GM18909 (cell line): ENCODE results near the gene PBX1.
"Not testable (repeated sequence)": the region's sequence is repeated elsewhere in the genome, so short reads cannot be mapped to it uniquely, and the experiment has no call there.

Source experiments
- ATAC-seq: cut with Tn5 transposase; IDR thresholded peaks from one replicate; pipeline ENCODE4 v1.9.1; 2021; ENCODE audit warnings: mild to moderate bottlenecking; ENCODE audit not compliant: unreplicated experiment, poor library complexity

PBX1 gene

DNA sequence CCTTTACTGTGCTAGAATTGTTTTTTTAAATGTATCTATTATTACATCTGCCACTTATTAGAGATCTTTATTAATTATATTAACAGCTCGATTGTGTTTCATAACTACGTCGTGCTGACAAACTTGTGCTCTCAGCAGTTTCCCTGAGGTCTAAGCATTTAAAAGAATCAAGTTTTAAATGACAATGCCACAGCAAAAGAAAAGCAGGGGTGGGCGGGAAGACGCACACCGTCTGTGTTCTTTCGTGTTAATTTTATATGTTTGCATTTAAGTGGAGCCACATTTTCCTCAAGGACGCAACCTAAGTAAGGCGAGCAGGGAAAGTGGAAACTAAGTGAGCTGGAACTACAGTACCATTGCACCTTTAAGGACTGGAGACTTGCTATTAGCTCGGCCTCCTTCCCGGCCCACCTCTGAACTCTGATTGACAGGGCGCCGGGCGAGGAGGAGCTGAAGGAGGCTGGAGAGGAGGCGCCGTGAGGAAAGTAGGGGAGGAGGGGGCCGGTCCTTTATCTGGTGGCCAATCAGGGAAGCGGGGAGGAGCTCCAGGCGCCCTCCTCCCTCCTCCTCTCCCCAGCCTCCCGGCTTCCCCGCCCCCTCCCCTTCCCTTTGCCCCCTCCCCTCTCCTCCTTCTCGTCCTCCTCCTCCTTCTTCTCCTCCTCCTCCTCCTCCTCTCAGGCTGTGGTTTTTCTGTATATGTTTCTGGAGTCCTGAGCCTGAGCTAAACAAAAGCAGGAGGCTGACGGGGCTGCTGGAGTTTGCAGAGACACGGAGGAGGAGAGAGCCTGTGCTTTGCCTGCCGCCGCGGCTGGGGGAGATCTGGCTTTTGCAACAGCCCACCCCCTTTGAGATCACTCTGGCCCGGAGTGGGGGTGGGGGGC lies at the start of gene PBX1:
Gene PBX1 (plus strand): TSS at position 724 of the 881 bp plus-strand sequence.
- peak; percentile 100 for ATAC-seq

GRCh38 chr1:164510435-164510834 lies 48.5 kb upstream of the PBX1 start:
- no peak for ATAC-seq

DNA sequence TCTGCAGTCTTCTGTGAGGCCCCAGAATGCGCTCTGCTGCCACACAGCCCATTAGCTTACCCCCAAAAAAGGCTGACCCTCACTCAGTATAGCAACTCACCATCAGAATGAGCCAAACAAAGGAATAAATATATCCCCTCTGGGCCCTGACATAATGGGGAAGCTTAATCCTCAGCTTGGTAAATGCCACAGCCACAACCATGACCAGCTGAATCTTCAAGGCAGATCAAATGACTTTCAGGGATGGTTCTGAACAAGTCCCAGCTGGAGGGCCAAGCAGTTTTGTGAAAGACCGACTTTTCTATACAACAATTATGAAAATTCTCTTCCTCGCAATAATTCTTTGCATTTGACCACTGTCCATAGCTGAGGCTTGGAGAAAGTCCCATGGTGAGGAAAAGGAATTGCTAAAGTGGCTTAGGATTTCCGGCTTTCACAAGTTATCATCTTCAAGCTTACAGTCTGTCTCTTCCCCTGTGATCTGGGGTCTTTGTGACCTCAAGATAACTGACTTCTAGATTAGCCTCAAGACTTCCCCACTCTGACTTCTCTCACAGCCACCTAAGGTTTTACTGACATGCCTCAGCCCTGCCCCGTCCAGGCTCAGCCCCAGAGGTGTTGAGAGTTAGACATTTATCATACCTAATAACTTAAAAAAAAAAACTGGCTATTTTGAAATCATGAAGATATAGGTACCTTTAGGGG lies 47.8 kb upstream of the PBX1 start:
- ATAC-seq: no peak

DNA sequence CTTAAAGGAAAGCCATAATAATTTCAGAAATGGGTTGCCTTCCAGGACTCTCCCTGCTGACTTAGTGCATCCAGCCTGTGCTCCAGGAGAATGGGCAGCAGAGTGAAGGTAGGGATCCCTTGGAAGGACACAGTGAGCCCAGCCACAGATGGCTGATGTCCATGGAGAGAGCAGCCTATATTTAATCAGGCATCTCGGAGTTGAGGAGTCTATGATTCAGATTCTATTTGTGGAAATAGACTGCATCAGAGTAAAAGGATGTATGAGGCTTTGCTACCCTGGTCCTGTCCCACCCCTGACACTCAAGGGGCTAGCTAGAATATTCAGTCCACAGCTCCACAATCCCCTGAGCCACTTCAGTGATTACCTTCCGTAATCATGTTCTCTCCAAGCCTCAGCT lies 43.8 kb upstream of the PBX1 start:
- ATAC-seq: no peak

- ATAC-seq: no peak
Measured at GRCh38 chr1:164515711-164516331, 43.2 kb upstream of the PBX1 start.

GRCh38 chr1:164516591-164516990 lies 42.4 kb upstream of the PBX1 start:
- ATAC-seq: no peak

- ATAC-seq: no peak
Measured at GRCh38 chr1:164518692-164519332, 40.2 kb upstream of the PBX1 start.

DNA sequence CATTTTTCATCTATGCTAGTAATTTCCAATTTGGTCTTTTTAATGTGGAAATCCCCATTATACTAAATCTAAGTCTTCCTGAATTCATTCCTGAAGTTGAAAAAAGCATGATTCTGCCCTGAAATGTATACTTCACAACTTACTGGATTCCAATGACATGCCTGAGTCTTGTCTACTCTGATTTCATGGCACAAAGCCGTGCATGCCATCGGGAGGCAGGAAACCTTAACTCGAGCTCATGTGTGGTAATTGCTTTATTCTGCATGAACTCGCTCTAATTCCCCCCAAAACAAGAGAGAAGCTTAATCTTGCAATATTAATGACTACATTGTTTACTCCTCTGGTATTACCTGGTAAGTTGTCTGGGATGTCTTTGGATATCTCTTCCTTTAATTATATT lies 39.6 kb upstream of the PBX1 start:
- ATAC-seq: no peak

DNA sequence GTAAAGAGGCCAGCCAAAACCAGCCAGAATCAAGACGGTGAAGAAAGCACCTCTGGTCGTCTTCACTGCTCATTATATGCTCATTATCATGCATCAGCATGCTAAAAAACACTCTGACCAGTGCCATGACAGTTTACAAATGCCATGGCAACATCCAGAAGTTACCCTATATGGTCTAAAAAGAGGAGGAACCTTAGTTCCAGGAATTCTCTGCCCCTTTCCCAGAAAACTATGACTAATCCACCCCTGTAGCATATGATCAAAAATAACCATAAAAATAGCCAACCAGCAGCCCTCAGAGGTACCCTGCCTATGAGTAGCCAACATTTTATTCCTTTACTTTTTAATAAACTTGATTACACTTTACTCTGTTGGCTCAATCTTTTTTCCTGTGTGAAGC lies 34.2 kb upstream of the PBX1 start:
- ATAC-seq: no peak

DNA sequence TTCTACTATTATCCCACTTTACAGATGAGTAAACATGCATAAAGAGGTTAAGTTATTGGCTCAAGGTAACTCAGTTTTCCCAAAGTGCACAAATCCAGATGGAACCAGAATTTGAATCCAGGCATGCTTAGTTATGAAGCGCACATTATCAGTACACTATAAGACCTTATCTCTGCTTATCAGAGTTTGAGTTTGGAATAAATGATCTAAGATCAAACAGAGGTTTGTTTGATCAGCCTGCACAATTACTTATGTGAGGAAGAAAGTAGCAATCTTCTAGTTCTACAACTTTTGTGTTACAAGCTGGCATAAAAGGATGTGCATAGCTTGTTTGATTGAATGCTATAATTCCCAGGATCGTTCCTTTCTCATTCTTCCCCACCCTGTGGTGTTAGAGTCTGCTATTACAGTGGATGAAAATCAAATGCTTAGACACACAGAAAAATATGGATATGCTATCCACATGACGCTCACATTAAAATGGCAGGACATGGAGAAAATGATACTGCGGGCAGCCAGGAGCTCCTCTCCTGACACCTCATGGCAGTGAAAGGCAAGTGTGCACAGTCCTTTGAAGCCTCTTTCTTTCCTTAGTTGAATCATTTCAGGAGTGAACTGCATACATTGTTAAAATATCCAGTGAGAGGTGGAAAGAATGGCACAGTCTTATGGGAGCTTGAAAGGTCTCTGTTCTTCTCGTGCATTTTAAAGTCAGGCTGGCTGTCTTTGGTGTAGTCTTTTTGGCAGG lies 23.9 kb upstream of the PBX1 start:
- no peak for ATAC-seq

GRCh38 chr1:164552463-164552988 lies 6.5 kb upstream of the PBX1 start:
- ATAC-seq: not testable (repeated sequence)

DNA sequence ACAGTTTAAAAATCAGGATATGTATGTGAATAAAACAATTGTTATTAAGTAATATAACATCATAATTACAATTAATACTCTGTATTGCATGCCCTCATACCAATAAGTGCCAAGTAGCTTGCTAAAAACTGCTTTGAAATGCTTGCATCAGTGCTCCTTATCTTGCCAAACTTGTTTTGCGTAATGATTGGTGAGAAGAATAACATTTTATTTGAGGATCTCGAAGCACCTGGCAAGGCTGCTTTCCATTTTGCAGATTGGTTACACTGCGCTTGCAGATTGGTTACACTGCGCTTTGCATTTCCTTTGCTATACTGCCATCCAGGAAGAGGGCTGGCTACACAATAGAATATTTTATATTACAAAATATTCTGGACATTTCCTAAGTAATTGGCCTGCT lies 1.7 kb upstream of the PBX1 start:
- ATAC-seq: no peak

DNA sequence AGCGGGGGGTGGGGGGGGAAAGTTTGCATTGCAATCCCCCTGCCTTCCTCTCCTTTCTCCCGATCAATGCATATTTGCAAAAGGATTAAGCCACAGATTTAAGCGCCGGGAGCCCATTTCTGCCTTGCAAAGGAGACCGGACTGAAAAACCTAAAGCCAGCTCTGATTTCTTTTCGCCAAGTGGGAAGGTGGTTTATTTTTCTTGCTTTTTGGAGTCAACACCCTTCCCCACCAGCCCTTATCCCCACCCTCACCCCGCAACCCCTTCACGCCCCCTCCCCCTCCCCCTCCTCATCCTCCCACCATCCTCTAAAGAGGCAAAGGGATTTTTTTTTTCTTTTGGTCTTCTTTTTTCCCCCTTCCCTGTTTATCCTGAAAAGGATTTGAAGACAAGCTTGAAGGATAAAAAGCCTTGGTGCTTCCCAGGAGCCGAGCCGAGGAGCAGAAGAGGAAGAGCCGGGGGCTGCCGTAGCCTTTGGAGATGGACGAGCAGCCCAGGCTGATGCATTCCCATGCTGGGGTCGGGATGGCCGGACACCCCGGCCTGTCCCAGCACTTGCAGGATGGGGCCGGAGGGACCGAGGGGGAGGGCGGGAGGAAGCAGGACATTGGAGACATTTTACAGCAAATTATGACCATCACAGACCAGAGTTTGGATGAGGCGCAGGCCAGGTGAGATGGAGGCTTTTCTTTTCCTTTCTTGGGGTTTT lies 513 bp downstream of the PBX1 start:
- ATAC-seq: no peak

DNA sequence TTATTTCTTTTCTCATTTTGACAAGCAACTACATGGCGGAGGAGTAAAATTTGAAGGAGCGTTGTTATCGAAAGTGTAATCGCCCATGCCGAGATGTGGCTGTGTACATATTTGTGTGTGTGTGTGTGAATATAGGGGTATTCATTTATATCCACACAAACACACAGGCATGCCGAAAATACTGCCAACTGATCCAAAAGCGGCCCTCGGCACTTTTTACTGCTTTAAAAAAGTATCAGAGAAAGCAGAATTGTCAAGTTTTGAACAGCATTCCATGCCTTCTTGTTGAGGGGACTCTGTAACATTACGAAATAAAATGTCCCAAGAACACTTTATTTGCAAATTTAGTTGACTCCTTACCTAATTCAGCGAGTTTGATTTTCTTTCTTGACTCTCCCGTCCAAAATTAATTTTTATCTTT lies 1.1 kb downstream of the PBX1 start:
- ATAC-seq: no peak

DNA sequence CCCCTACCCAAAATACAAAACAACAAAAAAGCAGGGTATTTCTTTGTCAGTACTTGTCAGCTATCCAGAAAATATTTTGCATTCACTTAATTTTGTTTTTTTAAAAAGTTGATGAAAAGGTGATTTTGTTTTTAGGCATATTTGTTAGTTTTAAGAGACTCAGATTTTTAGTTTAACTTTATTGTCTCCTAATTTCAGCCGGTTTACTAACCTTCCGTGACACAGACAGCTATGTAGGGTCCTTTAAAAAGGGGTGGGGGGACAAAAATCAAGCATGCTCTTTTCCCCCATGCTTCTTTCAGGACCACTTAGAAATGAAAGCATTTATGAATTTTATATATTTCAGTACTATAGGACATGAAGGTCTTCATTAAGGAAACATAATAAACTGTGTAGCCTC lies 1.6 kb downstream of the PBX1 start:
- ATAC-seq: no peak

GRCh38 chr1:164561007-164561406 lies 2.0 kb downstream of the PBX1 start:
- ATAC-seq: no peak

DNA sequence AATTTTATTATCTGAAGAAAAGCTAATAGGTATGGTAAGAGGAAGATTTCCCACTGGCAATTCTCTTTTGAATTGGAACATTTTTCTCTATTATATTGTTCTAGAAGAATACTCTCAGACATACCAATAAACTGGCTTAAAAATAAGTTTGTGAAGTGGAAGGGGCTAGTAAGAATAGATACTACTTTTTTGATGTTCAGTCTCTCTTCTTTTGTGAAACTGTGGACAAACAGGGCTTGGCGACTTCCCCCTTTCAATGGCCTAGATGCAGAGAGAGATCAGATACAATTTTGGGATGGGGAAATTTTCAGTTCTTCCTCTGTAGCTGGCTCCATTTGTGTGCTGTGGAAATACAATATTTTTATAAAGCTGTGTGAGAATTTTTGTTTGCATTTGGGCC lies 2.5 kb downstream of the PBX1 start:
- ATAC-seq: no peak

DNA sequence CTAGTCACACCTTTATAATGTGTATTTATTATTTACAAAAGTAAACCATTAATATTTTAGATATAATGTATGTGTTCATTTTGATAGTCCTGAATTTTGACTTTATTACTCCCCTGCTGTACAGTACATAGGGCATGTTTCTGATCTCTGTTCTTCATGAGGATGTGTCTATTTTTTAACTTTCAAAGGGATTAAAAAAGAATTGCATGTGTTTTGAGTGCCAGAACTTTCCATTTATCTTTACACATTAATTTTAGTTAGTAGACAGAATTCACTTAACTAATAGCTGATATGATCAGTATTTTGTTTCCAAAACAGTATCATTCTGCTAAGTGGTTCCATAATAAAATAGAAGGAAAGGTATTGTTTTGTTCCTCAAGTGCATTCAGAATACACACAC lies 3.1 kb downstream of the PBX1 start:
- no peak for ATAC-seq

DNA sequence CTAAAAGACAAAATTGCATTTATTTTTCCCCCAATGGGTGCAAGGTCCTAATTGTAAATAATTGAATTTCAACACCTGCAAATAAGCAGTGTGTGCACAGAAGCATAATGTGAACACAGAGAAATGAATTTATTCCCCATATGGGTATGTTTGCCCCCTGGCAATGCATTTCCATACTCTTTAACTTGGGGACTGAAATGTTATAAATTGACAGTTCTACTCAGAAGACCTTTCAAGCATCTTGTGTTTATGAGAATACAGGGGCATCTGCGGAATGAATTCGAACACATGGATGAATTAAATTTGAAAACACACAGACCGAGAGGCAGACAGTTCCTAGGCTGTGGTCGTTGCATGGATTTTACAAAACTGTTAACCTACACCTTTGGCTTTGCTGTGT lies 3.5 kb downstream of the PBX1 start:
- no peak for ATAC-seq
